Natural killer cell (primary cell): ENCODE measurements around the gene CERS6. TPM values are rescaled to one million over a fixed set of nuclear protein-coding genes. Genes with fewer than 3 reads are reported as not detected.

Experiments used
- ATAC-seq, 3 donors: fragments of 150-1000 bp in 2 of 3; fragments of 200-7000 bp in 1 of 3; cut with Tn5 transposase; 1 replicate in 1 of 3; 2 replicates in 2 of 3; pipeline ENCODE4 v1.10.0; 2021; ENCODE audit warnings: mild to moderate bottlenecking in 2 of 3, moderate library complexity in 2 of 3
- DNase-seq, 2 donors: peaks; one replicate each; pipeline versions ENCODE4 v3.0.0 to v3.0.0-alpha.2; 2013 to 2021; ENCODE audit warnings: mixed read lengths in 1 of 2
- H3K27ac ChIP-seq: one replicate; pipeline ENCODE4 v1.5.1; 2013; ENCODE audit warnings: mild to moderate bottlenecking, low read length
- H3K27me3 ChIP-seq: one replicate; pipeline ENCODE4 v1.6.1; 2013; ENCODE audit warnings: low read length; ENCODE audit not compliant: control insufficient read depth, insufficient read depth
- H3K36me3 ChIP-seq: one replicate; pipeline ENCODE4 v1.6.1; 2013; ENCODE audit warnings: low read length; ENCODE audit not compliant: control insufficient read depth, insufficient read depth
- H3K4me1 ChIP-seq: one replicate; pipeline ENCODE4 v1.6.1; 2013; ENCODE audit warnings: low read length; ENCODE audit not compliant: control insufficient read depth, insufficient read depth
- H3K4me3 ChIP-seq: one replicate; pipeline ENCODE4 v1.5.1; 2013; ENCODE audit warnings: low read length
- H3K9me3 ChIP-seq: one replicate; pipeline ENCODE4 v1.6.1; 2013; ENCODE audit warnings: low read length; ENCODE audit not compliant: control insufficient read depth, insufficient read depth
- H3K27ac Mint-ChIP-seq, 2 donors: one replicate each; pipeline ENCODE4 v1.8.0; 2022; ENCODE audit warnings: mild to moderate bottlenecking in 2 of 2, mixed read lengths in 2 of 2, moderate library complexity in 1 of 2
- H3K27me3 Mint-ChIP-seq, 2 donors: one replicate each; pipeline ENCODE4 v1.8.0; 2022; ENCODE audit warnings: low read depth in 2 of 2, mixed read lengths in 2 of 2
- H3K36me3 Mint-ChIP-seq: one replicate; pipeline ENCODE4 v1.8.0; 2022; ENCODE audit warnings: mixed read lengths
- H3K4me1 Mint-ChIP-seq, 2 donors: one replicate each; pipeline ENCODE4 v1.8.0; 2022; ENCODE audit warnings: mixed read lengths in 2 of 2
- H3K4me3 Mint-ChIP-seq: one replicate; pipeline ENCODE4 v1.8.0; 2022; ENCODE audit warnings: mild to moderate bottlenecking, moderate library complexity, mixed read lengths
- H3K9me3 Mint-ChIP-seq, 2 donors: one replicate each; pipeline ENCODE4 v1.8.0; 2022; ENCODE audit warnings: mixed read lengths in 2 of 2
- WGBS: methylation state at CpG from one replicate; pipeline ENCODE4 v1.1.7; 2013; ENCODE audit warnings: missing lambda C conversion rate; ENCODE audit not compliant: insufficient coverage; 5-methylcytosine and 5-hydroxymethylcytosine counted together
- intact Hi-C: fragments of 100-400 bp; cut with micrococcal nuclease; formaldehyde crosslinking; loops from one replicate; pipeline ENCODE4 v1.14.2; 2022
- total RNA-seq, 4 donors: library from RNA; stranded (reverse); fragments of 120-200 nt in 1 of 4; gene quantifications; one replicate each; pipeline versions ENCODE4 v1.2.3 to v1.2.4, GENCODE V29; 2013 to 2022
- TF ChIP-seq, protein P1 (sequence below): fragments of 200-600 bp; IDR thresholded peaks from one replicate; pipeline ENCODE4 v1.8.0; 2022; ENCODE audit warnings: antibody characterized with exemption

CERS6 gene
- total RNA-seq, 3 donors from 2014 or later (not counting 1 experiment from before 2014, with no cell fraction given): 9.1 to 13.5 (median 11.8) TPM

DNA sequence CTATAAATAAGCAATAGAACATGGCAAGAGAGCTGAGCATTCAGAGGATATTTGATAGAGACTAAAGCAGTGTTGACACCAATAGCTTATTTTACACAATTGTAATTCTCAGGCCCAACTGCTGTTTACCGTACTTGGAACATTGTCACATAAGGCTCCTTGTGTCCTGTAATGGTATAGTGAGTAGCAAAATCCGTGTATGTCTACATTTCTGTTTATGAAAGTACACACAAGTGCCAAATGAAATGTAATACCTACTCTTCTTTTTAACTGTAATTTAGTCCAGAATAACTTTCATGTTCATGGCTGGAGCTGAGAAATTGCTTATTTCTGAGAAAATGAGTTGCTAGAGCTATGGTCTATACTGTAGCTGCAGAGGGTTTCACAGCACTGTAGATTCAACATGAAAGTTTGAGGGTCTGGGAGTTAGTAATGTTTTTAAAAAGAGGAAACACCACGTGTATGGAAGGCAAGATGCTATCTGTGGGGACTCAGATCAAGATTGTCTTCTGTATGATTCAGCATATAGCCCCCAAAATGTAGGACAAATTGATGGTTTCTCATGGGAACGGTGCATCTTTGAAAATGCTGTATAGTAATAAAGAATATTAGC is 236.2 kb downstream of the CERS6 start:
- Histone ChIP-seq H3K9me3 (no peaks in the 10 kb centered on the region), H3K4me3 (no peak overlapping the region), H3K36me3 (peaks cover 5% of the 10 kb centered on the region), H3K27ac (no peak overlapping the region), H3K4me1 (no peaks in the 10 kb centered on the region), H3K27me3 (no peaks in the 10 kb centered on the region)
- Mint-ChIP-seq H3K4me1 (no peaks in the 10 kb centered on the region), H3K27ac (no peak overlapping the region), H3K4me3 (no peak overlapping the region), H3K27me3 (no peaks in the 10 kb centered on the region), H3K36me3 (peaks cover 5% of the 10 kb centered on the region), H3K9me3 (no peaks in the 10 kb centered on the region)
- DNase-seq (no peak), ATAC-seq (no peak)
- intact Hi-C loops: no loop called here
- TF ChIP-seq, protein P1, sequence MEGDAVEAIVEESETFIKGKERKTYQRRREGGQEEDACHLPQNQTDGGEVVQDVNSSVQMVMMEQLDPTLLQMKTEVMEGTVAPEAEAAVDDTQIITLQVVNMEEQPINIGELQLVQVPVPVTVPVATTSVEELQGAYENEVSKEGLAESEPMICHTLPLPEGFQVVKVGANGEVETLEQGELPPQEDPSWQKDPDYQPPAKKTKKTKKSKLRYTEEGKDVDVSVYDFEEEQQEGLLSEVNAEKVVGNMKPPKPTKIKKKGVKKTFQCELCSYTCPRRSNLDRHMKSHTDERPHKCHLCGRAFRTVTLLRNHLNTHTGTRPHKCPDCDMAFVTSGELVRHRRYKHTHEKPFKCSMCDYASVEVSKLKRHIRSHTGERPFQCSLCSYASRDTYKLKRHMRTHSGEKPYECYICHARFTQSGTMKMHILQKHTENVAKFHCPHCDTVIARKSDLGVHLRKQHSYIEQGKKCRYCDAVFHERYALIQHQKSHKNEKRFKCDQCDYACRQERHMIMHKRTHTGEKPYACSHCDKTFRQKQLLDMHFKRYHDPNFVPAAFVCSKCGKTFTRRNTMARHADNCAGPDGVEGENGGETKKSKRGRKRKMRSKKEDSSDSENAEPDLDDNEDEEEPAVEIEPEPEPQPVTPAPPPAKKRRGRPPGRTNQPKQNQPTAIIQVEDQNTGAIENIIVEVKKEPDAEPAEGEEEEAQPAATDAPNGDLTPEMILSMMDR: no peak
- 44% methylated on average over 3 of the region's 4 CpGs for WGBS

DNA sequence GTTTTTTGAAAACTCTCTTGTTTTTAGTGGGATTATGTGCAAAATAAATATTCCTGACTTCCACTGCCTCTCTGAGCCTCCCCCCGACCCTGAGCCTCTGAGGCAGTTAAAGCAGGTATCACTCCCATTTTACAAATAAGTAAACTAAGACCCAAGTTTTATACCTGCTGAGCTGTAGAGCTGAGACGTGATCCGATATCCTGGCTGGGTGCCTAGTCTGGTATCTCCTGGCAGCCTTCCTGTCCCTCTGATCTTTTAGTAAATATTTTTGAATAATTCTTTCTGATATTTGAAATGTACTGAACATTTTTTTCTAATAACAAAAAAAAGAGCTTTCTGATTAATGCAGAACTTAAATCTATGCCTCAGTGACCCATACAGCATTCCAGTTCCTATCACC is 238.1 kb downstream of the CERS6 start:
- no peak for ATAC-seq
- H3K9me3 ChIP-seq: no peaks in the 10 kb centered on the region
- Mint-ChIP-seq H3K27me3 (no peaks in the 10 kb centered on the region), H3K4me1 (no peaks in the 10 kb centered on the region), H3K4me3 (no peak overlapping the region), H3K9me3 (no peaks in the 10 kb centered on the region), H3K27ac (no peak overlapping the region), H3K36me3 (peaks cover 5% of the 10 kb centered on the region)
- no peaks in the 10 kb centered on the region for H3K27me3 ChIP-seq
- H3K36me3 ChIP-seq: peaks cover 5% of the 10 kb centered on the region
- H3K4me1 ChIP-seq: no peaks in the 10 kb centered on the region
- no peak overlapping the region for H3K27ac ChIP-seq
- 96% methylated on average over 3 of the region's 3 CpGs for WGBS
- TF ChIP-seq, protein P1: no peak
- intact Hi-C loops: no loop called here
- DNase-seq: no peak
- no peak overlapping the region for H3K4me3 ChIP-seq

DNA sequence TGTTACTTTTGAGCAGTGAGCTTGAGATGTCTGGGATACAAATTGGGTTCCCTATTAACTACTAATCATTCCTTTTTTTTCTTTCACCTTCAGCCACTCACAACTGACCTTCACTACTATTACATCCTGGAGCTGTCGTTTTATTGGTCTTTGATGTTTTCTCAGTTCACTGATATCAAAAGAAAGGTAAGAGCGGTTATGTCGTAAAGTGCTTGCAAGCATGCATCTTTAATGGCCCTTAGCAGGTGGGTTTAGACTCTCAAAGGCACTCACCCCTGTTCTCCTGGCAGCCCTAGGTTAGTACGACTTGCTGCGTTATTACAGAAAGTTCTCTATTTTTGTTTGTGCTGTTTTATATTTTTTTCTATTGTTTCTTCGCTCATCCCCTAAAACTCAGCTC is 238.8 kb downstream of the CERS6 start:
- no peak for ATAC-seq
- Mint-ChIP-seq H3K27me3 (no peaks in the 10 kb centered on the region), H3K4me3 (no peak overlapping the region), H3K36me3 (peaks cover 5% of the 10 kb centered on the region), H3K4me1 (no peaks in the 10 kb centered on the region), H3K27ac (no peak overlapping the region), H3K9me3 (no peaks in the 10 kb centered on the region)
- TF ChIP-seq, protein P1: no peak
- intact Hi-C loops: no loop called here
- Histone ChIP-seq H3K27ac (no peak overlapping the region), H3K27me3 (no peaks in the 10 kb centered on the region), H3K4me3 (no peak overlapping the region), H3K4me1 (no peaks in the 10 kb centered on the region), H3K36me3 (peaks cover 5% of the 10 kb centered on the region), H3K9me3 (no peaks in the 10 kb centered on the region)
- DNase-seq: no peak
- 94% methylated on average over 4 of the region's 6 CpGs for WGBS

DNA sequence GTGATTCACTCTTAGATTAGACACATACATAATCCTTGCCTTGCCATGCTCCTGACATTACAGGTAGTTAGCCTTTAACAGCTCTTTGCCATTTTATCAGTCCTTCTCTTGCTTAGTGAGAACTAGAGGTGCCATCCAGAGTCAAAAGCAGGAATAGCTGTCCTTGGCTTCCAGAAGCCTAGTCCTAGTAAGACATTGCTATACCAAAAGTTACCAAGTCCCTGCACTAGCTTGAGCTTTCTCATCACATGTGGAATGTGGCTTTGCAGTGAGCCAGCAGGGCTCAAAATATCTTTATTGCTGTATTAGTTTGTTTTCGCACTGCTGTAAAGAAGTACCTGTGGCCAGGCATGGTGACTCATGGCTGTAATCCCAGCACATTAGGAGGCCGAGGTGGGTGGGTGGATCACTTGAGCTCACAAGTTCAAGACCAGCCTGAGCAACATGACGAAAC is 241.6 kb downstream of the CERS6 start:
- Histone ChIP-seq H3K27me3 (no peaks in the 10 kb centered on the region), H3K9me3 (no peaks in the 10 kb centered on the region), H3K4me1 (no peaks in the 10 kb centered on the region), H3K4me3 (no peak overlapping the region), H3K36me3 (peaks cover 5% of the 10 kb centered on the region), H3K27ac (no peak overlapping the region)
- no peak for ATAC-seq
- no peaks in the 10 kb centered on the region for H3K9me3 Mint-ChIP-seq
- no peaks in the 10 kb centered on the region for H3K27me3 Mint-ChIP-seq
- H3K27ac Mint-ChIP-seq: no peak overlapping the region
- no peak overlapping the region for H3K4me3 Mint-ChIP-seq
- peaks cover 5% of the 10 kb centered on the region for H3K36me3 Mint-ChIP-seq
- no peaks in the 10 kb centered on the region for H3K4me1 Mint-ChIP-seq
- WGBS: 92% methylated on average over 3 of the region's 3 CpGs
- TF ChIP-seq, protein P1: no peak
- DNase-seq: no peak
- intact Hi-C loops: no loop called here
